ENCODE data around the gene FKBP2.

FKBP2 gene

GRCh38 chr11:64269540-64270220 lies 28.8 kb downstream of the FKBP2 start (continued):
- TF ChIP-seq KLF16 (tag by site-specific recombination; IDR thresholded peaks at IDR 0.05) (peak; percentile 84), ZNF639 (tag by site-specific recombination; IDR thresholded peaks at IDR 0.05) (peak; percentile 45; the same call in 1 of the 2 replicates), ZFP37 (tag by site-specific recombination; IDR thresholded peaks at IDR 0.05) (no peak), REST (tag by site-specific recombination; IDR thresholded peaks at IDR 0.05) (no peak; the same call in 1 of the 2 replicates), ZSCAN30 (tag by site-specific recombination; IDR thresholded peaks at IDR 0.05) (peak; percentile 73), CTCF (tag by site-specific recombination; IDR thresholded peaks at IDR 0.05) (0 out of 2 replicates have a peak, but pooled peaks have one; percentile 25), SP2 (tag by site-specific recombination; IDR thresholded peaks at IDR 0.05) (peak; percentile 97), ZNF629 (tag by site-specific recombination; IDR thresholded peaks at IDR 0.05) (peak; percentile 85), ZNF621 (tag by site-specific recombination; IDR thresholded peaks at IDR 0.05) (no peak), ZNF555 (tag by site-specific recombination; conservative IDR thresholded peaks at IDR 0.05) (no peak), ZNF426 (tag by site-specific recombination; IDR thresholded peaks at IDR 0.05) (no peak), ZNF121 (tag by site-specific recombination; IDR thresholded peaks at IDR 0.05) (peak; percentile 68), GFI1B (tag by site-specific recombination; IDR thresholded peaks at IDR 0.05) (no peak), SP7 (tag by site-specific recombination; IDR thresholded peaks at IDR 0.05) (peak; percentile 34; the same call in 1 of the 2 replicates), BCL11A (tag by site-specific recombination; IDR thresholded peaks at IDR 0.05; ENCODE audit: low read depth) (no peak), OSR2 (tag by site-specific recombination; IDR thresholded peaks at IDR 0.05) (peak; percentile 25; the same call in 1 of the 2 replicates)

- Histone ChIP-seq H3K4me3 (ENCODE audit: low read depth, low read length) (no peak overlapping the region), H3K27ac (ENCODE audit: extremely low read depth, low read depth, low read length) (no peak overlapping the region), H3K9me3 (ENCODE audit: control insufficient read depth, insufficient read depth, low read depth, low read length) (no peaks in the 10 kb centered on the region), H3K36me3 (ENCODE audit: control insufficient read depth in 2 of 2, insufficient read depth in 1 of 2, low read length in 2 of 2) (peaks cover 0 to 45% of the 10 kb centered on the region in 2 experiments; a peak in 2 of 3 replicates), H3K4me1 (ENCODE audit: control insufficient read depth, insufficient read depth, low read length) (no peaks in the 10 kb centered on the region)
- ChIA-PET CTCF (interaction anchor here (0.6 to 1.8 kb wide), 9 partner anchors 10 to 364 kb away, joined by 3 to 9 read pairs (median 4); partner anchors contain the start of gene PLCB3), POLR2A (interaction anchor here (0.7 to 1.1 kb wide), 4 partner anchors 9 to 70 kb away, joined by 3 read pairs; partner anchors contain the start of gene BAD)
- TF ChIP-seq ZNF423 (tag by site-specific recombination; IDR thresholded peaks at IDR 0.05) (no peak), GLIS2 (tag by site-specific recombination; IDR thresholded peaks at IDR 0.05) (no peak), ZNF600 (tag by site-specific recombination; IDR thresholded peaks at IDR 0.05) (no peak), ZBTB7A (tag by site-specific recombination; IDR thresholded peaks at IDR 0.05; ENCODE audit: low read depth) (no peak), ZNF776 (tag by site-specific recombination; IDR thresholded peaks at IDR 0.05; ENCODE audit: borderline replicate concordance) (no peak), ZNF362 (tag by site-specific recombination; IDR thresholded peaks at IDR 0.05) (no peak), ZNF292 (tag by site-specific recombination; IDR thresholded peaks at IDR 0.05; ENCODE audit: borderline replicate concordance, low read depth) (no peak), GLI2 (tag by site-specific recombination; IDR thresholded peaks at IDR 0.05; ENCODE audit: borderline replicate concordance, low read depth) (no peak)
These were observed 34.3 kb downstream of the FKBP2 start for GRCh38 chr11:64275031-64275800.
